HepG2 (cell line): ENCODE data around the gene ADM. TPM values are rescaled to one million over a fixed set of nuclear protein-coding genes. Genes with fewer than 3 reads are reported as not detected.

Experiments
- ATAC-seq: fragments of 200-7000 bp; cut with Tn5 transposase; 3 replicates; pipeline ENCODE4 v1.9.1; 2020; ENCODE audit warnings: mild to moderate bottlenecking, moderate library complexity
- BruUV-seq: library from RNA; stranded (reverse); fragments of 400-500 nt; replicated peaks from 2 replicates; lab custom pipeline; 2021; lab: Mats Ljungman, UMichigan
- CTCF ChIA-PET: fragments of 300-600 bp; formaldehyde crosslinking; extraction: SDS; loops from one replicate; lab custom pipeline; 2021; ENCODE audit warnings: low total read pairs, inconsistent platforms, low intra/inter-chr PET ratio; lab: Yijun Ruan, JAX
- POLR2A ChIA-PET: fragments of 350-600 bp; sonication (Branson Sonifier 250); formaldehyde crosslinking; loops from one replicate; lab custom pipeline; 2020; ENCODE audit warnings: antibody characterized with exemption, inconsistent platforms; lab: Yijun Ruan, JAX
- DNase-seq: peaks from one replicate; pipeline ENCODE4 v3.0.0-alpha.2; 2015; ENCODE audit warnings: low spot score
- FAIRE-seq: peaks from 3 replicates; lab custom pipeline; 2011; peaks lifted over from hg19 to GRCh38; lab: Jason Lieb, UNC
- H2AFZ ChIP-seq: one replicate; pipeline ENCODE4 v1.6.1; 2011; ENCODE audit warnings: low read length, inconsistent platforms
- H3K27ac ChIP-seq: fragments of 300-600 bp; 3 replicates; pipeline ENCODE4 v1.8.0; 2011; ENCODE audit warnings: mixed run types, mild to moderate bottlenecking, mixed read lengths, low read length, inconsistent platforms; ENCODE audit not compliant: insufficient read depth; ENCODE audit errors: extremely low read length
- H3K27me3 ChIP-seq, 2 experiments: fragments of 200-600 bp in 1 of 2; 2 replicates in 1 of 2; 3 replicates in 1 of 2; pipeline versions ENCODE4 v1.6.0 to v1.8.0; 2011; ENCODE audit warnings: low read length in 2 of 2, mild to moderate bottlenecking in 2 of 2, moderate library complexity in 2 of 2, inconsistent platforms in 1 of 2; ENCODE audit not compliant: insufficient read depth in 2 of 2, control insufficient read depth in 1 of 2
- H3K36me3 ChIP-seq, 2 experiments: fragments of 200-600 bp in 1 of 2; replicated peaks in 1 of 2; 2 replicates in 1 of 2; 3 replicates in 1 of 2; pipeline versions ENCODE4 v1.5.1 to v1.8.0; 2011; ENCODE audit warnings: low read length in 2 of 2, inconsistent platforms in 1 of 2; ENCODE audit not compliant: insufficient read depth in 2 of 2, control insufficient read depth in 1 of 2
- H3K4me1 ChIP-seq: 2 replicates; pipeline ENCODE4 v1.5.1; 2012; ENCODE audit warnings: low read length, inconsistent platforms; ENCODE audit not compliant: insufficient read depth
- H3K4me2 ChIP-seq: 2 replicates; pipeline ENCODE4 v1.6.0; 2011; ENCODE audit warnings: low read depth, low read length, inconsistent platforms
- H3K4me3 ChIP-seq, 3 experiments: fragments of 200-600 bp in 1 of 3; sonication (generic), shearing (Covaris generic) in 1 of 3; replicated peaks in 1 of 3; 2 replicates each; pipeline ENCODE4 v1.5.1; 2011 to 2016; ENCODE audit warnings: low read length in 3 of 3, inconsistent platforms in 2 of 3, low read depth in 2 of 3, mild to moderate bottlenecking in 2 of 3, control low read depth in 1 of 3, mixed read lengths in 1 of 3; ENCODE audit not compliant: insufficient read depth in 1 of 3
- H3K79me2 ChIP-seq: one replicate; pipeline ENCODE4 v1.6.1; 2011; ENCODE audit warnings: low read length, inconsistent platforms; ENCODE audit not compliant: insufficient read depth
- H3K9ac ChIP-seq: 2 replicates; pipeline ENCODE4 v1.6.0; 2011; ENCODE audit warnings: mild to moderate bottlenecking, low read depth, low read length, inconsistent platforms; ENCODE audit not compliant: insufficient read depth
- H3K9me3 ChIP-seq: 2 replicates; pipeline ENCODE4 v1.5.1; 2012; ENCODE audit warnings: mild to moderate bottlenecking, low read length
- H4K20me1 ChIP-seq: 2 replicates; pipeline ENCODE4 v1.6.0; 2011; ENCODE audit warnings: inconsistent platforms, mild to moderate bottlenecking, low read length, moderate library complexity; ENCODE audit not compliant: insufficient read depth
- BORCS8-MEF2B ChIP-seq: sonication (generic); formaldehyde crosslinking; IDR thresholded peaks from 2 replicates; pipeline ENCODE4 v1.8.0; 2022; ENCODE audit warnings: mild to moderate bottlenecking, missing genetic modification reagents
- ETV6 ChIP-seq: sonication (generic); formaldehyde crosslinking; conservative IDR thresholded peaks from 2 replicates; pipeline ENCODE4 v1.4.0; 2020; ENCODE audit warnings: missing genetic modification reagents
- GATAD2A ChIP-seq: IDR thresholded peaks from 2 replicates; pipeline ENCODE4 v1.6.1; 2016
- HDAC1 ChIP-seq: sonication (generic); formaldehyde crosslinking; IDR thresholded peaks from 2 replicates; pipeline ENCODE4 v1.5.1; 2020; ENCODE audit warnings: mild to moderate bottlenecking, missing genetic modification reagents
- KDM1A ChIP-seq: IDR thresholded peaks from 2 replicates; pipeline ENCODE4 v1.6.1; 2016; ENCODE audit warnings: missing compliant biosample characterization
- KDM4B ChIP-seq: sonication (generic); formaldehyde crosslinking; IDR thresholded peaks from 2 replicates; pipeline ENCODE4 v1.4.0; 2020; ENCODE audit warnings: missing genetic modification reagents
- KDM5B ChIP-seq: sonication (generic); formaldehyde crosslinking; IDR thresholded peaks from 2 replicates; pipeline ENCODE4 v1.4.0; 2020; ENCODE audit warnings: missing genetic modification reagents, mild to moderate bottlenecking, borderline replicate concordance
- NR2F2 ChIP-seq: IDR thresholded peaks from 2 replicates; pipeline ENCODE4 v1.6.1; 2012; ENCODE audit warnings: low read depth, inconsistent platforms, borderline replicate concordance
- PAXIP1 ChIP-seq: sonication (generic); formaldehyde crosslinking; conservative IDR thresholded peaks from 2 replicates; pipeline ENCODE4 v1.4.0; 2020; ENCODE audit warnings: mild to moderate bottlenecking, missing genetic modification reagents, moderate library complexity
- RFX3 ChIP-seq: IDR thresholded peaks from 2 replicates; pipeline ENCODE4 v1.6.1; 2016; ENCODE audit warnings: missing biosample characterization, missing genetic modification reagents
- SAFB2 ChIP-seq: sonication (generic); formaldehyde crosslinking; IDR thresholded peaks from 2 replicates; pipeline ENCODE4 v1.5.1; 2020; ENCODE audit warnings: missing genetic modification reagents, low read depth, mild to moderate bottlenecking, borderline replicate concordance
- SIN3A ChIP-seq: IDR thresholded peaks from 2 replicates; pipeline ENCODE4 v1.6.1; 2011; ENCODE audit warnings: low read depth, mild to moderate bottlenecking, control low read depth, low read length, borderline replicate concordance
- SRSF1 ChIP-seq: fragments of 200-400 bp; formaldehyde crosslinking; optimal IDR thresholded peaks from 2 replicates; pipeline ENCODE3; 2017; ENCODE audit warnings: mild to moderate bottlenecking, low read depth, low read length, moderate library complexity
- ZBTB7A ChIP-seq: sonication (generic); formaldehyde crosslinking; IDR thresholded peaks from 2 replicates; pipeline ENCODE4 v1.8.0; 2022; ENCODE audit warnings: mild to moderate bottlenecking, missing genetic modification reagents
- ZNF251 ChIP-seq: sonication (generic); formaldehyde crosslinking; IDR thresholded peaks from 2 replicates; pipeline ENCODE4 v1.9.0; 2021; ENCODE audit warnings: mild to moderate bottlenecking, missing genetic modification reagents
- ZNF629 ChIP-seq: sonication (generic); formaldehyde crosslinking; conservative IDR thresholded peaks from 2 replicates; pipeline ENCODE4 v1.5.0; 2020; ENCODE audit warnings: missing genetic modification reagents
- ZNF687 ChIP-seq: sonication (generic); formaldehyde crosslinking; IDR thresholded peaks from 2 replicates; pipeline ENCODE4 v1.5.1; 2020; ENCODE audit warnings: mild to moderate bottlenecking, missing genetic modification reagents, moderate library complexity
- ZNF724P ChIP-seq: sonication (generic); formaldehyde crosslinking; IDR thresholded peaks from 2 replicates; pipeline ENCODE4 v1.8.0; 2022; ENCODE audit warnings: missing genetic modification reagents, borderline replicate concordance
- ZNF746 ChIP-seq: sonication (generic); formaldehyde crosslinking; IDR thresholded peaks from 2 replicates; pipeline ENCODE4 v1.8.0; 2022; ENCODE audit warnings: mild to moderate bottlenecking, missing genetic modification reagents
- ZNF761 ChIP-seq: sonication (generic); formaldehyde crosslinking; conservative IDR thresholded peaks from 2 replicates; pipeline ENCODE4 v1.4.0; 2020; ENCODE audit warnings: mild to moderate bottlenecking, missing genetic modification reagents
- in situ Hi-C: cut with HindIII; loops from 2 replicates; pipeline ENCODE4 v1.10.0; 2017; ENCODE audit warnings: low pct_unique_long_range_greater_than_20kb; ENCODE audit not compliant: extremely low pct_ligation_motif_present
- intact Hi-C: fragments of 100-400 bp; cut with micrococcal nuclease; formaldehyde crosslinking; loops from one replicate; pipeline ENCODE4 v1.10.0; 2022; ENCODE audit not compliant: unreplicated experiment
- polyA plus RNA-seq, 8 experiments: library from polyadenylated mRNA; depleted of rRNA in 3 of 8; stranded (reverse) in 7 of 8; unstranded in 1 of 8; fragments of >200 nt; fragmentation: Illumina TruSeq in 4 of 8; extraction: Trizol in 4 of 8; gene quantifications; 2 replicates each; pipeline versions ENCODE4 v1.2.1 to v1.2.3, GENCODE V29; 2011 to 2016; ENCODE audit warnings: low read depth in 4 of 8, missing spikeins in 1 of 8, mixed read lengths in 1 of 8; ENCODE audit not compliant: insufficient read depth in 1 of 8
- total RNA-seq, 5 experiments: library from RNA; depleted of rRNA; stranded (reverse); fragments of >200 nt; fragmentation: Illumina TruSeq; extraction: Trizol; gene quantifications; 2 replicates each; pipeline ENCODE4 v1.2.3, GENCODE V29; 2016; ENCODE audit warnings: low read depth in 1 of 5

ADM gene
- total and polyA plus RNA-seq, 2 of the 13 experiments (the other 11 are each of a cell fraction or from before 2014, with no cell fraction given): 10.7 to 26.1 TPM

GRCh38 chr11:10350334-10350733, 45.5 kb downstream of the ADM start:
- DNase-seq (peak; percentile 77), FAIRE-seq (no peak), ATAC-seq (peak; percentile 58)
- Histone ChIP-seq H3K36me3 (no peaks in the 10 kb centered on the region), H4K20me1 (no peaks in the 10 kb centered on the region), H3K4me3 (no peak overlapping the region), H3K27me3 (no peaks in the 10 kb centered on the region), H3K4me2 (peak overlapping the region; percentile 92; the same call in 1 of the 2 replicates), H3K9ac (no peak overlapping the region), H3K4me1 (peaks cover 48% of the 10 kb centered on the region), H2AFZ (no peak overlapping the region), H3K27ac (no peak overlapping the region), H3K79me2 (no peaks in the 10 kb centered on the region), H3K9me3 (no peaks in the 10 kb centered on the region)
- intact Hi-C loops (loop anchor here (2.0 kb wide), 1 partner anchor 24 kb away; no protein-coding TSS in a partner anchor), in situ Hi-C loops (no loop called here)
- BruUV-seq: no TSS peak
- CTCF ChIA-PET: no interaction called here
- POLR2A ChIA-PET: interaction anchor here (1.0 to 4.3 kb wide), 3 partner anchors 16 to 46 kb away, joined by 4 to 47 read pairs (median 4); partner anchors contain the start of gene ADM
- no peak for TF ChIP-seq ZBTB7A (CRISPR knock-in tag)
- TF ChIP-seq SAFB2 (CRISPR knock-in tag): no peak
- no peak for TF ChIP-seq ZNF724P (CRISPR knock-in tag)
- no peak for TF ChIP-seq KDM5B (CRISPR knock-in tag)
- no peak for TF ChIP-seq ZNF761 (CRISPR knock-in tag)
- TF ChIP-seq HDAC1: no peak
- 0 out of 2 replicates have a peak, but pooled peaks have one; percentile 10 for TF ChIP-seq GATAD2A
- peak; percentile 33; the same call in 1 of the 2 replicates for TF ChIP-seq KDM1A (CRISPR knock-in tag)
- no peak for TF ChIP-seq NR2F2
- no peak for TF ChIP-seq ZNF687 (CRISPR knock-in tag)
- no peak for TF ChIP-seq ZNF746
- TF ChIP-seq PAXIP1 (CRISPR knock-in tag): 0 out of 2 replicates have a peak, but pooled peaks have one; percentile 12
- no peak for TF ChIP-seq RFX3 (CRISPR knock-in tag)
- TF ChIP-seq ZNF629 (CRISPR knock-in tag): peak; percentile 82
- TF ChIP-seq ZNF251 (CRISPR knock-in tag): no peak
- TF ChIP-seq ETV6 (CRISPR knock-in tag): no peak
- TF ChIP-seq BORCS8-MEF2B (CRISPR knock-in tag): no peak
- TF ChIP-seq KDM4B (CRISPR knock-in tag): no peak
- TF ChIP-seq SRSF1: no peak
- no peak for TF ChIP-seq SIN3A
